ENCODE data around the gene PIGH. TPM values are rescaled to one million over a fixed set of nuclear protein-coding genes. Genes with fewer than 3 reads are reported as not detected.

Gene PIGH
- total RNA-seq, 1 experiment from 2014 or later = 9.4 TPM

GRCh38 chr14:67609642-67610310 is 9.7 kb upstream of the PIGH start:
- no peaks in the 10 kb centered on the region for H3K9me3 ChIP-seq (ENCODE audit: control insufficient read depth, low read depth, low read length)
- H4K20me1 ChIP-seq (ENCODE audit: control insufficient read depth, insufficient read depth, insufficient read length) = no peaks in the 10 kb centered on the region
- Mint-ChIP-seq H3K36me3 (ENCODE audit: insufficient read depth in 1 of 3, low read depth in 3 of 3) (no peaks in the 10 kb centered on the region), H3K27ac (no peak overlapping the region; a peak in 1 of 7 replicates), H3K4me1 (peaks cover 15 to 27% of the 10 kb centered on the region in 2 experiments), H3K4me3 (no peak overlapping the region), H3K27me3 (ENCODE audit: low read depth) (peaks cover 98% of the 10 kb centered on the region), H3K9me3 (no peaks in the 10 kb centered on the region; a peak in 1 of 5 replicates)
- no peak overlapping the region for H2BK5ac ChIP-seq (ENCODE audit: insufficient read length, low read length)
- no peak overlapping the region for H3K18ac ChIP-seq (ENCODE audit: insufficient read length, low read depth, low read length)
- H3K23me2 ChIP-seq (ENCODE audit: insufficient read length, low read depth, low read length, poor library complexity, severe bottlenecking) = no peaks in the 10 kb centered on the region
- no peaks in the 10 kb centered on the region for H3K79me2 ChIP-seq (ENCODE audit: insufficient read depth, low read length)
- no peak overlapping the region for H4K8ac ChIP-seq (replicated peaks; ENCODE audit: insufficient read length, low read depth, low read length)
- DNase-seq = no peak
- no peak overlapping the region for H3K4ac ChIP-seq (ENCODE audit: low read depth, low read length)
- no peak overlapping the region for H2AK5ac ChIP-seq (ENCODE audit: insufficient read length, low read length)
- peaks cover 43% of the 10 kb centered on the region for H3K27me3 ChIP-seq (ENCODE audit: insufficient read depth, low read length)
- no peak overlapping the region for H3K27ac ChIP-seq (ENCODE audit: insufficient read length, low read depth, low read length)
- no peak overlapping the region for H4K5ac ChIP-seq (ENCODE audit: insufficient read length, low read depth, low read length)
- H2BK20ac ChIP-seq (ENCODE audit: low read depth, low read length, poor library complexity, severe bottlenecking) = no peak overlapping the region
- no peak overlapping the region for H3T11ph ChIP-seq (ENCODE audit: low read length)
- H2BK12ac ChIP-seq (ENCODE audit: insufficient read length, low read depth, low read length) = no peak overlapping the region
- H3K9ac ChIP-seq (ENCODE audit: extremely low read depth, insufficient read length, low read length) = no peak overlapping the region
- no peaks in the 10 kb centered on the region for H3K79me1 ChIP-seq (ENCODE audit: insufficient read depth, low read depth, low read length, poor library complexity, severe bottlenecking)
- no peak overlapping the region for H2BK15ac ChIP-seq (ENCODE audit: low read depth, low read length)
- no peak overlapping the region for H3K56ac ChIP-seq (ENCODE audit: insufficient read length, low read depth, low read length)
- no peak overlapping the region for H3K4me2 ChIP-seq (ENCODE audit: insufficient read depth, insufficient read length, low read length)
- no peak overlapping the region for H3K14ac ChIP-seq (ENCODE audit: insufficient read depth, low read length)
- WGBS (ENCODE audit: extremely low coverage, insufficient read length, low lambda C conversion rate) = no CpG with 5 or more reads among the region's 10 CpGs
- H2BK120ac ChIP-seq (ENCODE audit: low read depth, low read length, poor library complexity, severe bottlenecking) = no peak overlapping the region
- no peak overlapping the region for H3K23ac ChIP-seq (ENCODE audit: insufficient read length, low read depth, low read length)
- no peak for TF ChIP-seq CTCF (conservative IDR thresholded peaks at IDR 0.05)
- H4K91ac ChIP-seq (ENCODE audit: insufficient read length, low read depth, low read length) = no peak overlapping the region
- H2AFZ ChIP-seq (ENCODE audit: low read length) = no peak overlapping the region
- H3K4me1 ChIP-seq (ENCODE audit: insufficient read depth, low read length) = no peaks in the 10 kb centered on the region; the same call in 1 of the 2 replicates
